Measurements from ENCODE around the gene ITM2A. TPM values are rescaled to one million over a fixed set of nuclear protein-coding genes. Genes with fewer than 3 reads are reported as not detected.

ITM2A gene
- total and polyA plus RNA-seq, 8 donors: 33.6 to 88.9 (median 67.7) TPM

DNA sequence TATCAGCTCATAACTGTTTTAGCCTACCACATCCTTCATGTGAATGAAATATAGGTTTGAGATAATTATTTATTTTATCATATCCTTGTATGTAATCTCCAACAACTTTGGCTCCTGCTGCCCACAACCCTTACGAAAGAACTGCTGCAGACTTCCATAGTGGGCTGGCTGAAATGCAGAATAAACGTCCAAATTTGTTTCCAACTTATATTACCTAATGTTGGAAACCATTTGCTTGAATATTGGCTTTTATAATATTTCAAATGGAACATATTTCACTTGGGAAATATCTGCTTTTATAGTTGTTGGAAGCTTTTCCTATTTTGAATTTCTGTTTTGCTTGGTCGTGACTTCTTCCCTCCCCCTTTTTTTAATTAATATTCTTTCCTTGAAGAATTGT lies 45.0 kb upstream of the ITM2A start:
- Histone ChIP-seq H3K27me3 (no peaks in the 10 kb centered on the region), H3K27ac (no peak overlapping the region), H3K4me3 (no peak overlapping the region), H3K4me1 (no peaks in the 10 kb centered on the region), H3K36me3 (no peaks in the 10 kb centered on the region), H3K9me3 (no peaks in the 10 kb centered on the region)
- DNase-seq (no peak), ATAC-seq (no peak)
- intact Hi-C loops (cut with DNase I): no loop called here
- TF ChIP-seq, protein P1, sequence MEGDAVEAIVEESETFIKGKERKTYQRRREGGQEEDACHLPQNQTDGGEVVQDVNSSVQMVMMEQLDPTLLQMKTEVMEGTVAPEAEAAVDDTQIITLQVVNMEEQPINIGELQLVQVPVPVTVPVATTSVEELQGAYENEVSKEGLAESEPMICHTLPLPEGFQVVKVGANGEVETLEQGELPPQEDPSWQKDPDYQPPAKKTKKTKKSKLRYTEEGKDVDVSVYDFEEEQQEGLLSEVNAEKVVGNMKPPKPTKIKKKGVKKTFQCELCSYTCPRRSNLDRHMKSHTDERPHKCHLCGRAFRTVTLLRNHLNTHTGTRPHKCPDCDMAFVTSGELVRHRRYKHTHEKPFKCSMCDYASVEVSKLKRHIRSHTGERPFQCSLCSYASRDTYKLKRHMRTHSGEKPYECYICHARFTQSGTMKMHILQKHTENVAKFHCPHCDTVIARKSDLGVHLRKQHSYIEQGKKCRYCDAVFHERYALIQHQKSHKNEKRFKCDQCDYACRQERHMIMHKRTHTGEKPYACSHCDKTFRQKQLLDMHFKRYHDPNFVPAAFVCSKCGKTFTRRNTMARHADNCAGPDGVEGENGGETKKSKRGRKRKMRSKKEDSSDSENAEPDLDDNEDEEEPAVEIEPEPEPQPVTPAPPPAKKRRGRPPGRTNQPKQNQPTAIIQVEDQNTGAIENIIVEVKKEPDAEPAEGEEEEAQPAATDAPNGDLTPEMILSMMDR (IDR thresholded peaks at IDR 0.05): no peak

DNA sequence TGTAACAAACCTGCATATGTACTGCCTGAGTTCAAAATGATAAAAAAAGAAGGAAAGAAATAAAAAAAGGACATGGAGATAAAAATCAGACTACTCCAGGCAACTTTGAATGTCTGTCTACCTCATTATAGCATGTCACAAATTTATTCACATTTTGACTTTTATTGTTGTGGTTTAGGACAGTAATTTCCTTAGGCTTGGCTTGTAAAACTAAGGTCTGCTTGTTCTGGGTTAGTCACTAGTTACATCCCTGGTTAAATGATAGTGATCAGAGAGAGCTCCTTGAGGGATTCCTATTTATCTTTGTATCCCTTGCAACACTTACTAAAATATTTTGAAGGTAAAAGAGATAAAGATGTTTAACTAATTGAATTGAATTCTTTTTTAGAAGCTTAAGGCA lies 42.5 kb upstream of the ITM2A start:
- H3K4me1 ChIP-seq: no peaks in the 10 kb centered on the region
- TF ChIP-seq, protein P1 (IDR thresholded peaks at IDR 0.05): no peak
- H3K4me3 ChIP-seq: no peak overlapping the region
- intact Hi-C loops (cut with DNase I): no loop called here
- no peaks in the 10 kb centered on the region for H3K36me3 ChIP-seq
- no peak overlapping the region for H3K27ac ChIP-seq
- ATAC-seq (no peak), DNase-seq (no peak)
- H3K9me3 ChIP-seq: no peaks in the 10 kb centered on the region
- H3K27me3 ChIP-seq: no peaks in the 10 kb centered on the region

DNA sequence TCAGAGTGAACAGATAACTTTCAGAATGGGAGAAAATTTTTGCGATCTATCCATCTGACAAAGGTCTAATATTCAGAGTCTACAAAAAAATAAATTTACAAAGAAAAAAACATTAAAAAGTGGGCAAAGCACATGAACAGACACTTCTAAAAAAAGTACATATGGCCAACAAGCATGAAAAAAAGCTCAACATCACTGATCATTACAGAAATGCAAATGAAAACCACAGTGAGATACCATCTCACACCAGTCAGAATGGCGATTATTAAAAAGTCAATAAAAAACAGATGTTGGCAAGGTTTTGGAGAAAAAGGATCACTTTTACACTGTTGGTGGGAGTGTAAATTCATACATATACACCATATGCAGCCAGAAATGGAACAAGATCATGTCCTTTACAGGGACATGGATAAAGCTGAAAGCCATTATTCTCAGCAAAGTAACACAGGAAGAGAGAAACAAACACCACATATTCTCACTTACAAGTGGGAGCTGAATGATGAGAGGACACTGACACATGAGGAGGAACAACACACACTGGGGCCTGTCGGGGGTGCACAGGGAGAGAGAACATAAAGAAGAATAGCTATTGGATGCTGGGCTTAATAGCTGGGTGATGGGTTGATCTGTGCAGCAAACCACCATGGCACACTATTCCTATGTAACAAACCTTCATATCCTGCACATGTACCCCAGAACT lies 41.6 kb upstream of the ITM2A start:
- Histone ChIP-seq H3K36me3 (no peaks in the 10 kb centered on the region), H3K4me3 (no peak overlapping the region), H3K27ac (no peak overlapping the region), H3K9me3 (no peaks in the 10 kb centered on the region), H3K27me3 (no peaks in the 10 kb centered on the region), H3K4me1 (no peaks in the 10 kb centered on the region)
- DNase-seq: no peak
- no peak for ATAC-seq
- TF ChIP-seq, protein P1 (IDR thresholded peaks at IDR 0.05): no peak
- intact Hi-C loops (cut with DNase I): no loop called here

DNA sequence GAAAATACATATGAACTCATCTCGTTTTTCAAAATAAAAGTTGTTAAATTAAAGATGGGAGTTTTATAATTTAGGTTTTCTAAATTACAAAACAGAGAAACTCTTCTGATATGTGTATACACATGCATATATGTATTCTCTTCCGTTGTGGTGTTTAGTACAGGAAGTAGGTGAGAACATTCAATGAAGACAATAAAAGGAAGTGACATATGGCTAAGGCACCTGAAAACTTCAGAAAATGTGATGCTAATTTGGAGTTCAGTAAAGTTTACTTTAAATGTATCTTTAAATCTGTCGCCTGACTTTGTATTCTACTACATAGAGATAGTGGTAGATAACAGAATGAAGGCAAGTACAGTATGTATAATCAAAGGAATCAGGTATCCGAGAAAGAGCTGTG lies 33.5 kb upstream of the ITM2A start:
- DNase-seq (no peak), ATAC-seq (no peak)
- Histone ChIP-seq H3K9me3 (no peaks in the 10 kb centered on the region), H3K4me1 (no peaks in the 10 kb centered on the region), H3K4me3 (no peak overlapping the region), H3K36me3 (no peaks in the 10 kb centered on the region), H3K27ac (no peak overlapping the region), H3K27me3 (no peaks in the 10 kb centered on the region)
- TF ChIP-seq, protein P1 (IDR thresholded peaks at IDR 0.05): no peak
- intact Hi-C loops (cut with DNase I): no loop called here

DNA sequence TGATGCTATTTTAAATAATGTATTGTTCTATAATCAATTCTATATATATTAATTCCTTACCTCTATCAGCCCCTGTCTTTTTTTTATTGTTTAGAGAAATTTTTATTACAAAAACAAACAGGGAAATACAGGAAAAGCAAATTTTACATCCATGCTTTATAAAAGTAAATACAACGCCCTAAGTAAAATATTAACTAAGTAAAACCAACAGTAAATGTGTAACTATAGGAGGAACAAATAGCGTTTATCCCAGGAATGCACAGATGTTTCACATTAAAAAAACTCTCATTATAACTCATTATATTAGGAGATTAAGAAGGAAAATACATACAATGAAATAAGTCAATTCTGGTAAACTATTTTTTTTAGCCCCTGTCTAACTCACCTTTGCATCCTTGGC lies 8.2 kb upstream of the ITM2A start:
- ATAC-seq: no peak
- no peaks in the 10 kb centered on the region for H3K9me3 ChIP-seq

More for the DNA sequence above, 8.2 kb upstream of the ITM2A start:
- Histone ChIP-seq H3K27me3 (no peaks in the 10 kb centered on the region), H3K36me3 (no peaks in the 10 kb centered on the region), H3K4me3 (no peak overlapping the region), H3K27ac (no peak overlapping the region), H3K4me1 (no peaks in the 10 kb centered on the region)
- intact Hi-C loops (cut with DNase I): no loop called here
- DNase-seq: no peak
- TF ChIP-seq, protein P1 (IDR thresholded peaks at IDR 0.05): no peak

Data from left lung (tissue), 10 donors.